ENCODE results near the gene ARL15. TPM values are rescaled to one million over a fixed set of nuclear protein-coding genes. Genes with fewer than 3 reads are reported as not detected.

Gene ARL15
- total RNA-seq, 4 donors from 2014 or later = 16.6 to 48.8 (median 32.3) TPM

DNA sequence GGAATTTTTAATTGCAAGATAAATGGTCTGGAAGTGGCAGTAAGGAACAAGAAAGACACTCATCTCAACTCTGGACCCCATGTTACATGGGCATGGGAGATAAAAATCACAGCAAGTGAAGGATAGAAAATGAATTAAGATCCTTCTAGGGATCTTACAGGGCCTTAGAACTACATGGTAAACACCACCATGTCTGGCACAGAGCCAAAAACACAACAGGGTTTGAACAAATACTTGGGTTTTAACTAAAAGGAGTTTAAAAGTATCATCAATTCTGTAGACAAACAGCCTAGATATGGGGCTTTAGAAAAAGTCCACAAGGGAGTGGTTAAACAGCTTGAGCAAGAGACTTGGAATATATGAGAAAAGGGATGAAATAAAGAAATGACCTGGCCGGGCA is 366.4 kb downstream of the ARL15 start:
- TF ChIP-seq, protein P1, sequence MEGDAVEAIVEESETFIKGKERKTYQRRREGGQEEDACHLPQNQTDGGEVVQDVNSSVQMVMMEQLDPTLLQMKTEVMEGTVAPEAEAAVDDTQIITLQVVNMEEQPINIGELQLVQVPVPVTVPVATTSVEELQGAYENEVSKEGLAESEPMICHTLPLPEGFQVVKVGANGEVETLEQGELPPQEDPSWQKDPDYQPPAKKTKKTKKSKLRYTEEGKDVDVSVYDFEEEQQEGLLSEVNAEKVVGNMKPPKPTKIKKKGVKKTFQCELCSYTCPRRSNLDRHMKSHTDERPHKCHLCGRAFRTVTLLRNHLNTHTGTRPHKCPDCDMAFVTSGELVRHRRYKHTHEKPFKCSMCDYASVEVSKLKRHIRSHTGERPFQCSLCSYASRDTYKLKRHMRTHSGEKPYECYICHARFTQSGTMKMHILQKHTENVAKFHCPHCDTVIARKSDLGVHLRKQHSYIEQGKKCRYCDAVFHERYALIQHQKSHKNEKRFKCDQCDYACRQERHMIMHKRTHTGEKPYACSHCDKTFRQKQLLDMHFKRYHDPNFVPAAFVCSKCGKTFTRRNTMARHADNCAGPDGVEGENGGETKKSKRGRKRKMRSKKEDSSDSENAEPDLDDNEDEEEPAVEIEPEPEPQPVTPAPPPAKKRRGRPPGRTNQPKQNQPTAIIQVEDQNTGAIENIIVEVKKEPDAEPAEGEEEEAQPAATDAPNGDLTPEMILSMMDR (IDR thresholded peaks at IDR 0.05) = no peak
- TF ChIP-seq POLR2A (IDR thresholded peaks at IDR 0.05) = no peak
- WGBS, 2 donors = 94 to 100% methylated on average over 1 of the region's 1 CpG
- intact Hi-C loops (cut with DNase I; ENCODE audit: low total_unique reads) = no loop called here
- no peak for DNase-seq (ENCODE audit: low spot score in 2 of 2)
- no peak overlapping the region for H3K4me3 ChIP-seq (ENCODE audit: low read depth, poor library complexity, severe bottlenecking)

DNA sequence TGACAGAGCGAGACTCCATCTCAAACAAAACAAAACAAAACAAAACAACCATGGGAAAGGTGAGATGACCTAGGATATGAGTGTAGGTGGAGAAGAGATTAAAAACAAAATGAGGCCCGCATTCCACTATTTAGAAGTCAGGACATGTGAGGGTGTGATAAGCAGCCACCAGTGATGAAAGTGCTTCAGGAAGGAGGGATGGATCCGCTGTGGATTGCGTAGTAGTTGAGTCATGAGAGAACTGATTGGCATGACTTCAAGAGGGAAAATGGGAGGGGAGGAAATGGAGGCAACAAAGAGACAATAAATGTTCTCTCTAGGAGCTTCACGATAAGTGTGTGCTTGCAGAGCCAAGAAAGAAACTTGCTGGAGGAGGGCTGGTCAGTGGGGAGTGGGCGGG is 367.6 kb downstream of the ARL15 start:
- WGBS, 2 donors = 80 to 81% methylated on average over 6 of the region's 6 CpGs
- no peak for TF ChIP-seq POLR2A (IDR thresholded peaks at IDR 0.05)
- TF ChIP-seq, protein P1 (IDR thresholded peaks at IDR 0.05) = no peak
- intact Hi-C loops (cut with DNase I; ENCODE audit: low total_unique reads) = no loop called here
- DNase-seq (ENCODE audit: low spot score in 2 of 2) = no peak
- no peak overlapping the region for H3K4me3 ChIP-seq (ENCODE audit: low read depth, poor library complexity, severe bottlenecking)

DNA sequence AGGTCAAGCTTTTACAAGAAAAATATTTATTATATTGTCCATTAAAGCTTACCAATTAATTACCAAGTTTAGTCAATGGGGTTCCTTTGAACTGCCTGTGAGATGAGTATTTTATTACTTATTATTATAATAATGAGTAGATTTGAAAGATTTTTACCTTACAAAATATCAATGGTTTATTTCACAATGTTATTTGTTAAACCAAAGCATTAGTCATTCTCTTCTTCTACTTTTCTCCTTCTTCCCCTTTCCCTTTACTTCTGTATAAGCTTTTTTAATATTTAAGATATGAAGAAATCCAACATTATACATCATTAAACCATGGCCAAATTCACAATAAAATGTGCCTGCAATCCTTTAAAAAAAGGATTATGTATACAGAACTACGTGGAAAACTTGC is 369.5 kb downstream of the ARL15 start:
- 80 to 87% methylated on average over 1 of the region's 1 CpG for WGBS, 2 donors

DNA sequence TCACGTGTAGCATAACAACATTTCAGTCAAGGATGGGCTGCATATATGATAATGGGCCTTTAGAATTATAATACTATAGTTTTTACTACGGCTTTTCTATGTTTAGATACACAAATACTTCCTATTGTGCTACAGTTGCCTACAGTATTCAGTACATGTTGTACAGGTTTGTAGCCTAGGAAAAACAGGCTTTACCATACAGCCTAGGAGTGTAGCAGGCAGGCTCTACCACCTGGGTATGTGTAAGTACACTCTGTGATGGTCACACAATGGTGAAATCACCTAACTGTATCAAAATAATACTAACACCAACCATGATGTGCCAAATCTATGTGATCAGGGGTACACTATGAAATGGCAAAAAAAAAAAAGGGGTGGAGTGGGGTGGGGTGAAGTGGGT is 372.9 kb downstream of the ARL15 start:
- TF ChIP-seq, protein P1 (IDR thresholded peaks at IDR 0.05) = no peak
- no peak for TF ChIP-seq POLR2A (IDR thresholded peaks at IDR 0.05)
- WGBS, 2 donors = 79 to 82% methylated on average over 2 of the region's 2 CpGs
- DNase-seq (ENCODE audit: low spot score in 2 of 2) = no peak
- no peak overlapping the region for H3K4me3 ChIP-seq (ENCODE audit: low read depth, poor library complexity, severe bottlenecking)
- intact Hi-C loops (cut with DNase I; ENCODE audit: low total_unique reads) = no loop called here

More for the DNA sequence above, 369.5 kb downstream of the ARL15 start:
- DNase-seq (ENCODE audit: low spot score in 2 of 2) = no peak
- H3K4me3 ChIP-seq (ENCODE audit: low read depth, poor library complexity, severe bottlenecking) = no peak overlapping the region
- no peak for TF ChIP-seq POLR2A (IDR thresholded peaks at IDR 0.05)
- TF ChIP-seq, protein P1 (IDR thresholded peaks at IDR 0.05) = no peak
- intact Hi-C loops (cut with DNase I; ENCODE audit: low total_unique reads) = no loop called here

DNA sequence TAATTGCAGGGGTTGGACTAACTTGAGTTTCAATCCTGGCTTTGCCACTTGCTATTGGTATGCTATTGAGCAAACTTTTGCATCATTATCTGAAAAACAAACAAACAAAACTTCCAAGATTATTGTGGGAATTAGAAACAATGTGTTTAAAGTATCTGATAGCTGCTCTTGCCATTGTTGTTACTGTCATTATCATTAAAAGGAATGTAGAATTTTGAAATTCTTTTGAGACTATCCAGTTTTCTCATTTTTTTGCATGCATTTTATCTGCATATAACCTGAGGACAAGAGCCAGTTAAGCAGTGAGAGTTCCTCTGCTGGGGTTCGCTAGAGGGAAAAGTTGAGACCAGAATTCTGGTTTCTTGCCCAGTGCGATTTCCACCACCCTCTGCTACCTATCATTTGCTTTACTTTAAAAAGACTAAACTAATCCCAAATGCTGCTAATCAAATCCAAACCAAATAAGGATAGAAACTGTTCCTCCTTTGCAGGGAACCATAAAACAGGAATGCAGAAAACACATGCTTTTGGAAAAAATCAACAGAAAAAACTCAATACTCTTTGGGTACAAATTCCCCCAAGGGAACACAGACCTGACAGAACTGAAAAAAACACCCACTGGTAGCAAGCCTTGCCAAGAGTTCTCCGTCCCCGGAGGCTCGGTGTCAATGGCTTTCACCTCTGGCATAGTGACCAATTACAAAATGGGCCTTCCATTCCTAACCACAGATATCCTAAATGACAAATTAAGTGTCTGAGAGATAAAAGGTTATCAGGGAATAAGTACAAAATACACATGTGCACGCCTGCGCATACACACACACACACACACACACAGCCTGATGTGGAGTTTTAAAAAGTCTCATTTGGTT is 373.7 kb downstream of the ARL15 start:
- no peak for TF ChIP-seq POLR2A (IDR thresholded peaks at IDR 0.05)
- TF ChIP-seq, protein P1 (IDR thresholded peaks at IDR 0.05) = no peak
- intact Hi-C loops (cut with DNase I; ENCODE audit: low total_unique reads) = no loop called here
- DNase-seq (ENCODE audit: low spot score in 2 of 2) = no peak
- H3K4me3 ChIP-seq (ENCODE audit: low read depth, poor library complexity, severe bottlenecking) = no peak overlapping the region
- 54 to 61% methylated on average over 7 of the region's 7 CpGs for WGBS, 2 donors
